ENCODE results near the gene ST6GALNAC5. TPM values are rescaled to one million over a fixed set of nuclear protein-coding genes. Genes with fewer than 3 reads are reported as not detected.
A peak's percentile ranks its signal among the peaks of the same experiment; 100 is the strongest.

ST6GALNAC5 gene
- total RNA-seq, 1 experiment from 2014 or later: 0.29 TPM

DNA sequence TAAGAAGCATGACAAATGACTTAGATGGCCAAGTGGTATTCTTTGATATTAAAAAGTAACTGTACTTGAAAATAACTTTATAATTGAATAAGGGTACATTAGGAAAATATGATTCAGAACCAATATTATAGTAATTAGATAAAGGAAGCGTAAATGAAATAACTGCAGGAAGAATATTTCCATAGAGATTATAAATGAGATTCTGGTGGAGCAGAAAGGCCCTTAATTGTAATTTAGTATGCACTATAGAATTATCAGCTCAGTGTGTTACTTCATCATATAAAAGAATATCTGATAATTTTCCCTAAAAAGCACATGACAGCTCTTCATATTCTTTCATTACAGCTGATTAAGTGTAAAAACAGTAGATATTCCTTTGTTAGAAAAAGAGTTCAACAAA lies 180.3 kb downstream of the ST6GALNAC5 start:
- no peak for DNase-seq (ENCODE audit: low read depth)

DNA sequence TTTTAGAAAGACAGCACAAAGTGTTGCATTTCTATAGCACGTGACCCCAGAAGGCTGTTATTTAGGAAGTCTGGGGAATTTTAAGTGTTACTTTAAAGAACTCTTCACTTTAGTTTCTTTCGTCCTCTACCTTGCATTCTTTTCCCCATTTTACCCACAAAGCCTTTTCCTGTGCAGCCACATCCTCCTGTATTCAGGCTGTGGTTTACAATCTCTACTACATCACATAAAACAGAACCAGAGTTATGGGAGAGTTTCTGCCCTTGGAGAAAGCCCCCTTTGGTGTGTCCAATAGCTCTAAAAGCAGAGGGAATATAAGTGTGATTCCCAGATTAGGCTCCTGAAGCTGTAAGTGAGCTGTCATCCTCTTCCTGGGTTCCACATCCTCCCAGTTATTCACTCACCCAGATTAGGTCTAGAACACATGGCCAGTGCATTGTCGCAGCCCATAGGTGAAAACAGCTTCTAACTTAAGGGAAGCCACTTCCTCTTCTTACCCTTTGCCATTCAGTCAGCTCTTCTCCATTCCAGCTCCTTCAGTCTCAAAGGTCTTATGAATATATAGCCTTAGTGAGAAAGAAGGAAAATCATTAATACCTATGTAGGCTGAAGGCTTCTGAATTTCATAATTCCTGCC lies 180.8 kb downstream of the ST6GALNAC5 start:
- DNase-seq (ENCODE audit: low read depth): no peak

DNA sequence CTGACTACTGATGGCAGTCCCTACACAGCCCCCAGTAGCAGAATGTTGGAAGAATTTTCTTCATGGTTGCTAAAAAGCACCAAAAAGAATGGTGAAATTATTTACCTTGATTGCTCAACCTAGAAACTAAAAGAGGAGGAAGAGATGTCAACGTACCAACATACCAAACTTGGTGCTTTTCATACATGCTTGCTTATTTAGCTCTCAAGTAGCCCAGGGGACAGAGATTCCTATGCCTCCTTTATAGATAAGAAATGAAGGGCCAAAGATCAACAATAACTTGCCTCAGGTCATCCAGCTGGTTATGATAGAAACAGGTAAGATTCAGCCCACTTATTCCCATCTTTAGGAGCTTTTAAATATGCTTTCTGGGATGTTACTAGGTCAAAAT lies 181.3 kb downstream of the ST6GALNAC5 start:
- DNase-seq (ENCODE audit: low read depth): no peak

DNA sequence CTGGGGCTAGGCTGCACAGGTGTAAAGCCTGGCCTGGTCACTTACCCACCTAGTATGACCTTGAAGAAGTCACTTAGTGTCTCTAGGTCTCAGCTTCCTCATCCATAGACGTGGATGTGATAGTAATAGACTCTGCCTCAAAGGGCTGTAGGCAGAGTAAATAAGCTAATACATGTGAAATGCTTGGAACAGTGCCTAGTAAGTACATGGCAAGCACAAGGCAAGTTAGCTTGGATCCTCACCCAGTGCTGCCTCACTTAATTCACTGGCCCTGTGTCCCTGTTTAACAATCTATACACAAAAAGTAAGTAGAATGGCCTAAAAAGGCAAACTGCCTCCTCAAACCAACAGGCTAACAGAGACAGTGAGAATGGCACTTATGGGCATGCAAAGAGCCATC lies 184.1 kb downstream of the ST6GALNAC5 start:
- no peak for DNase-seq (ENCODE audit: low read depth)

DNA sequence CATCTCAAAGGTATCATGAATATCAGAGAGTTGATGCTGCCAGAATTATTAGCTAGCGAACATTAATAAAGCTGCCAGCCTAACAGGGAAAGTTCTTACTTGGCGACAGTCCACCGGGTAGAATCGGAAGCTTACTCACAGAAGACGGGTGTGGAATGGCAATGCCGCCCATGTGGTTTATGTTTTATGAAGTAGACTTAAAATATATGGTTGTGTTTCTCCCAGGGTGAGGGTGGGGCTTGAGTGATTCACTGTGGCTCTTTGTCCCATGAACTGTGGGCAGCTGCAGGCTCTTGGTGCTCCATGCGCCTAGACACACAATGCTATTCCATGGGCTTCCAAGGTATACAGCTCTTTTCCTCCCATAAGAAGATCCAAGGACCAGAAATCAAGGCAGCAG lies 189.2 kb downstream of the ST6GALNAC5 start:
- peak; percentile 49 for DNase-seq (ENCODE audit: low read depth)

DNA sequence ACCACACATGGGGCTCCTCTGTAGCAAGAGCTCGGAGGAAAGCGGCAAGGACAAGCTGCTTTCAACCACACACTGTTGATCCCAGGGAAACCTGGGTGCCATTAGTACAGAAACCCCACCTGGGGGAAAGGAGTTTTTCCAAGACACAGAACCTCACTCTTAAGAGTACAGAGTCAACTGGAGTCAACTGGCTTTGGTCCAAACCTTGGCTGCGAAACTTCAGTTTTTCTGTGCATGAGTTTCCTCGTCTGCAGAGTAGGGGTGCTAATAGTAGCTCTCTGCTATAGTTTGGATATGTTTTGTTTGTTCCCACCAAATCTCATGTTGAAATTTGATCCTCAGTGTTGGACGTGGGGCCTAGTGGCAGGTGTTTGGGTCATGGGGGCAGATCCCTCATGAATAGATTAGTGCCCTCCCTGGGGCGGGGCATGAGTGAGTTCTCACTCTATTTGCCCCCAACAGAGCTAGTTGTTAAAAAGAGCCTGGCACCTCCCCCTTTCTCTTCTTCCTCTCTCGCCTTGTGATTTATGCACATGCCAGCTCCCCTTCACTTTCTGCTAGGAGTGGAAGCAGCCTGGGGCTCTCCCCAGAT lies 190.8 kb downstream of the ST6GALNAC5 start:
- no peak for DNase-seq (ENCODE audit: low read depth)

DNA sequence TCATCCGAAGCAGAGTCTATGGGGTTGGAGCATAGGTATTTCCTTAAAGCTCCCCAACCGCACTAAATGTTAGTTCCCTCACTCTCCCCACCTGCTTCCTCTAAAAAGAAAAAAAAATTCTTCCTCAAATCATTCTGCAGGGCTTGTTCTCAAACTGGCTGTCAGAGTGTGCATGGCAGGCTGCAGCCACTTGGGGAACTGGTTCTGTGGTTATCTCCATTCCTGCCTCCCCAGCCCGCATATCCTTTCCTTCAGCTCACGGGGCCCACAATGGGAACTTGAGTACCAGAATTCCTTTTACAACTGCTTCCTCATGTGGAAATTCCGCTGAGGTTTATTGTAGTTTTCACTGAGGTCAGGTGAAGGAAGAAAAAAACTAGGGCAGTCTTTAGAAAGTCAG lies 192.7 kb downstream of the ST6GALNAC5 start:
- no peak for DNase-seq (ENCODE audit: low read depth)

DNA sequence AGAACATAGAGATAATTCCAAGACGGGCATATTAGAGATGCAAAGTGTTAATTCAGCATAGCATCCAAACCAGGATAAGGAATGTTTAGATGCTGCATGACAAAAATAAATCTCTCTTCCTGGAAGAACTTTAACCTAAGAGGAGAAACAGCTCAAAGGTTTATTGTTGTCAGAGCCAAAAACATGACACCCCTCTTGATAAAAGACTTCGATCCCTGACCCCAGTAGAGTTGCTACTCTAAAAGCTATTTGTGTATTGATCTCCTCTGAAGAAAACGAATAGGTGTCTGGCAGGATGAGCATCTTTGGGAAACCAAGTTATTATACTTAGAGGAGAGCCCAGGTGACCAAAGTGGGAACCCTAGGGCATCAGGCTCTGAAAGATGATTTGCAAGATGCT lies 193.9 kb downstream of the ST6GALNAC5 start:
- no peak for DNase-seq (ENCODE audit: low read depth)

DNA sequence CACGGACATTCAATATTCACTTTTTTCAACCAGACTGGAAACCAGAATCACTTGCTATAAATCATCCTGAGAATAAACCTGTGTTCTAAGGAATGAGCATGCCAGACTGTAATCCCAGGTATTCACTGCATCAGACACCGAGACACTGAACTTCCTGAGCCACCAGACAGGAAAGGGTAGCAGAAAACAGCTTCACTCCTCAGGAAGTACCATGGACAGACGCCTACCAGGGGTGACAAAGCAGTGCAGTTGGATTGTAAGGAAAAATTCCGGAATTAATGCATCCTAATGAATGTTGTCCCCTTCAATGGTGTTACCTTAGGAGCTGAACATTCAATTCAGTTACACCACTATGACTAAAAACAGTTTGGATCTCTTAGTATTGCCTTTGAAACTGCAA lies 195.8 kb downstream of the ST6GALNAC5 start:
- DNase-seq (ENCODE audit: low read depth): no peak

DNA sequence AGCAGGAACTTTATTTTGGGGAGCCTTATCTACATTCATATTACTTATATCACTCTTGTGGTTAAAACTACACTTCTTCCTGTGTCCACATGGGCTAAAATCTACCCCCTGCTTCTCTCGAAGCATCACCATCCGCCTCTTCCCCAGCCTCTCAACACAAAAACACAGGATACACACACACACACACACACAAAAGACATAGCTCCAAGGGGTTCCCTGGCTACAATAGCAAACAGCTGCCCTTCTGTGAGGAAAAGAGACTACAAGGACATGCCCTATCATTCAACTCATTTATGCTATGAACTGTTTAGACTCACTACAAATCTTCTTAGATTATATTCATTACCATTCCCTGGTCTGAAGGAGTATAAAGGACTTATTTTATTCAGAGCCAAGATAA lies 197.0 kb downstream of the ST6GALNAC5 start:
- no peak for DNase-seq (ENCODE audit: low read depth)

DNA sequence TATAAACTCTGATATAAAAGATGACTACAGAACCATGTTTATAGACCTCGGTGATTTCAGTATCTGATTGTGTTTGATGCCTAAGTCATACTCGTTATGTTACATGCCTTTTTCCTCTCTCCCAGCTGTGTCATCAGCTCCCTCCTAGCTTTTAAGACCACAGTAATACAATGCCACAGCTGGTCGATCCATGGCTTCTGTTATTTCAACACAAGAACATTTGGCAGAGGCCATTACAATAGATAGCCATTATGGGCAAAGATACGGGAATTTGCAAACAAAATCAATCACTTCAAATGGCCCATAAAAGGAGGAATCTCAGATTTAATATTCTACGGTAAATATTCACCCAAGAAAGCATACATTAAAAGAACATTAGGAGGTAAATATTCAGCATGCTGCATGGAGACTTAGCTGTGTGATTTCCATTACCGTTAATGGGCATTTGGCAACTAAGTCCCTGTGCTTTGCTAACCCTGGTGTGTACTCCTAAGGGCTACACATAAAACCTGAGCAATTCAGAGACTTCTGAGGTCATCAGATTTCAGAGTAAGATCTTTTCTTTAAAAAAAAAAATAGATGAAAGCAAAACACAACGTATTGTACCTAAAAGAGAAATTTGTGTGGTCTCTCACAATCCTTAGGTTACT lies 198.5 kb downstream of the ST6GALNAC5 start:
- DNase-seq (ENCODE audit: low read depth): no peak

DNA sequence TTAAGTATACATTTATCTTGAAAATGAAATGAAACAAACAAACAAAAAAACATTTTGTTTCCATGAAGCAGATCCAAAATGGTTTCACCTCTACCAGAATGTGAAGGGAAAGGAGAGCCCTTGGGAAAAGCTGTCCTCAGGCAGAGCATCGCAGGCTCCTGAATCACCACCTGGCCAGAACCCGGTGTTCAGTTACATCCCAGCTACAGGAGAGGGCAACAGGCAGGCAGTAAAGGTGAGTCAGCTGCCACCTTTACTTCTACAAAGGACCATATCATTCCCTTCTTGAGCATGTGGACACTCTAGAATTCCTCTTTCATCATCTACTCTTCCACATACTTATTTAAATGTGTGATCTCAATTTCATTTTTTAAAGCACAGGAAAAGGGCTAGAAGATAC lies 200.7 kb downstream of the ST6GALNAC5 start:
- no peak for DNase-seq (ENCODE audit: low read depth)

DNA sequence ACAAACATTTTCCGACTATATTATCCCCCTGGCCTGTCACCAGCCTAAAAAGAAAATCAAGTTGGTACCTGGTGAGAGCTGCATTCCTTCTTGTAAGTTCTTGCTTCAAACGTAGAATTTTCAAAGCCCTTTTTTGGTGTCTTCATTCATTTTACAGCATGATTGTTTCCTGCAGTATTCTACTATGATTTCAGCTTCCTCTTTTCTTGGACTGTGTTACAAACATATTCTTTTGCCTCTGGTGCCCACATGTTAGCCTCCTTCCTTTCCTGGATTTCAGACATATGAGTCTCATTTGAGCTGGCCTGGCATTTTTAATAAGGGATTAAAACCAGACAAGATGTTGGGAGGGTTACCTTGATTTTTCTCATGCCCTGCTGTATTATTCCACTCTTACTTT lies 209.5 kb downstream of the ST6GALNAC5 start:
- no peak for DNase-seq (ENCODE audit: low read depth)

DNA sequence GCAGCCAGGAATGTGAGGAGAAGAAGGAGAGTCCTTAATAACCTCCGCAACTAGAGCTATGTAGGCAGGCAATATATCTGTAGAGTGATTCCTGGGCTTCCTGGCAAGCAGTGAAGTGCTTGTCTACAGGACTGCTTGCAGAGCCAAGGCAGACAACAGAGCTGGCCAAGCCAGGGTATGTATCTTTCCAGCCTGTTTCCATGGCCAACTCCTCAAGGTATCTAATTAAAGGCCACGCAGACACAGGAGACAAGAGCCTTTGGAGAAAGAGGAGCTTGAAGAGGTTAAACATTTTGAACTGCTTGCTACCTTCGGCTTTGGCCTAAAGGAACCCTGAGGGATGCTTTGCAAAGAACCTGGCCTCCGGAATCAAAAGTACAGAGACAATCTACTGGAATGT lies 214.6 kb downstream of the ST6GALNAC5 start:
- DNase-seq (ENCODE audit: low read depth): no peak

DNA sequence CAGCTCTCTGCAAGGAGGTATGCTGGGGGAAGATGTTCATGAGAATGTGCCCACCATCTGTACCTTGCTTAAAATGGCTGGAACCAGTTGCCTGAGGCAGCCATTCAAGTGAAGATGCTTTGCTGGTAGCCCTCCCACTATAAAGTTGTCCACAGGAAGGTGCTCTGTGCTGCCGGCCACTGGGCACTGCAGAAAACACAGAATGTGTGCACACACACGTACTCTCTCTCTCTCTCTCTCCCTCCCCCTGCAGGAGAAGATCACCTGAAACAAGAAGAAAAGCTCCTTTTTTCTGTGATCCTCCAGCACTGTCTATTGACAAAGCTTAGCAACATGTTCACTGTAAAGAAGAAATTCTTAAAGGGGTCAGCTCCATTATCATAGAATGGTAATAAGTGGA lies 217.2 kb downstream of the ST6GALNAC5 start:
- DNase-seq (ENCODE audit: low read depth): no peak

DNA sequence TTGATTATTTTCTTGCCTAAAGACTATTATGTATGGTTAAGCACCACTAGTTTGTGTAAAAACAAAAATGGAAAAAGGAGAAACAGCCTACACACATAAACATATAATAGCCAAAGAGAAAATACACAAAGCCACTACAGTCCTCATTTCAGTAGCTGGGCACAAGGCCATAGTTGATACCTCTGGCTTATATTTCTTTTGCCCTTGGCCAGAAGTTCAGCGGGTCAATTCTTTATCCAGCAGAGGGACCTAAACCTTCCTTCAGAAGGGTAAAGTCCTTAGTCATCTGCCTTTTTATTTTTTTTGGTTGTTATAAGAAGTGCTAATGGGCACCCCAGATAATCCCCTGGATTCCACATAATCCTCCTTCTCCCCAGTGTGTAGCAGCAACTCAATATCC lies 217.8 kb downstream of the ST6GALNAC5 start:
- no peak for DNase-seq (ENCODE audit: low read depth)

DNA sequence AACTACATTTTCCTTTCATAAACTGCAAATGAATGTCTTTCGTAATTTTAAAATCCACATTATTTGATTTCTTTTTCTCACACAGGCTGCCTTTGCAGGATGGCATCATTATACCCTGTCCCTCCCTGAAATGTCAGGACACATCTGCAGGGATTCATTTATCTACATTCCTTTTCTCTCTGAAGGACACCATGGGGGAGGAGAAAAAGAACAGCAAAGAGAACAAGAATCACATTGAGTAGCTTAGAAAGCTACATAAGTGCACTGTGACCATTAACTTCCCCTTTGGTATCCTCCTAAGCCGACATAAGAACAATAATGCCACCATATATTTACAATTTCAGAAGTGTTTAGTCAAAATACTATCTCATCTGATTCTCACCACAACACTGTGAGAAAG lies 222.5 kb downstream of the ST6GALNAC5 start:
- no peak for DNase-seq (ENCODE audit: low read depth)

DNA sequence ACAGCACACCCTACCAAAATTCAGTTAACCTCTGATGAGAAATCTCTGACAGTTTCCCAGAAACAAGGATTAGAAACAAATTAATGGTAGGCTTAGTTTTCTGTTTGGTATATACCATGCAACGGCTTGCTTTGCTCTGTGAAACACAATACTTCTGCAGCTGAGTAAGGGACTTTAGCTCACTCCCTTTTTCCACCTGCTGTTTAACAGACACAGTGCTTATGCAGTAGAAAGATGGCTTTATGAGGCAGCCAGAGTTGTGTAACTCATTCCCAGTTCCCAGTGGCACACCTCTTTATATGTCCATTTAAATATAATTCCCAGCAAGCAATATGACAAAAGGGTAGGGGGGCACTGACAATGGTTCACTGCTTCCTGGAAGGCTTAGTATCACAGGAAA lies 228.0 kb downstream of the ST6GALNAC5 start:
- no peak for DNase-seq (ENCODE audit: low read depth)

DNA sequence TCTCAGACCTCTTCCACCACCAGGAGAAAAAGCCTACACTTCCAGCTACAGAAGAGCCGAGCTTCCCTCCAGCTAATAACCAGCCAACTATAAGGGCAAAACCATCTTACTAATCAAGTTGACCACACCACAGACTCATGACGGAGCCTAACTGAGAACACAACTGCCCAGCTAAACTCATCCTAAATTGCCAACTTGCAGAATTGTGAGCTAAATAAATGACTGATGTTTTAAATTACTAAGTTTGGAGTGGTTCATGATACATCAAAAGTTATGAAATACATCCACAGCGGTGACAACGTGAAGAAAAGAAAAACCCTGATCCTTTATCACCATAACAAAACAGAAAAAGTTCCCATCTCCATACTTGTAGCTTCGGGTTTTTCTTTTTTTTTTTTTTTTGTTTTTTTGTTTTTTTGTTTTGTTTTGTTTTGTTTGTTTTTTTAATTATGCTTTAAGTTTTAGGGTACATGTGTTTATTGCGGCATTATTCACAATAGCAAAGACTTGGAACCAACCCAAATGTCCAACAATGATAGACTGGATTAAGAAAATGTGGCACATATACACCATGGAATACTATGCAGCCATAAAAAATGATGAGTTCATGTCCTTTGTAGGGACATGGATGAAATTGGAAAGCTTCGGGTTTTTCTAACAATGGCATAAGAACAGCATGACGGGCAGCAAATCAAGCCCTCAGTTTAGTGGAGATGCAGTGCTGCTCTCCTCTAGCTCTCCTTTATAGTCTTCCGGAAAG lies 229.4 kb downstream of the ST6GALNAC5 start:
- no peak for DNase-seq (ENCODE audit: low read depth)

DNA sequence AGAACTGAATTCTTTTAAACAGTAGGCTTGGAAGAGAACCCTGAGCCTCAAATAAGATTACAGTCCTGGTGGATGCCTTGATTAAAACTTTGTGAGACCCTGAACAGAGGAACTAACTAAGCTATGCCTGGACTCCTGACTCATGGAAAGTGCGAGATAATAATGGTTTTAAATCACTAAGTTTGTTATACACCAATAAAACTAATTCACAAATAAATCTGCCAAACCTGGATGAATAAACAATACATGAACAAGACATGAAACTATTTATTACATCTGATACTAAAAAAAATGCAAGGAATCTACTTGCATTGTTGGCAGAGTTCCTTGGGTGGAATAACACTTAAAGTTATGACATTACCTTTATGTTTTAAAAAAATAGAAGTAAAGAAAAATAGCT lies 233.6 kb downstream of the ST6GALNAC5 start:
- no peak for DNase-seq (ENCODE audit: low read depth)

DNA sequence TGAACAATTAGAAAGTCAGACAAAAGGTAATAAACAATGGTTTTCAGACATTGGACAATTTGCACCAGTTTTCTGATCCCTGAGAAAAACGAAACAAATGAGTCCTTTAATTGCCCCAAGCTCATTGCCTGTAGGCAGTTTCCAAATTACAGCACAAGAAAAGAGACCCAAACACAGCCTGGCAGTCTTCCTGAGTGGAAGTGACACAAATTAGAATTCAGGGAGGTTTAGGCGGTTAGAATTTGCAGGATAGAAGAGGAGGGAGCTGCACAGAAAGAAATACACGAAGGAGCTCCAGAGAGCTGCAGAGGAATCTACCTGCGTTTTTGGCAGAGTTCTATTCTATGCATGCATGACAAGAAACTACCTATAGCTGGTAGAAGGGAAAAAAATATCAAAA lies 236.2 kb downstream of the ST6GALNAC5 start:
- DNase-seq (ENCODE audit: low read depth): no peak

DNA sequence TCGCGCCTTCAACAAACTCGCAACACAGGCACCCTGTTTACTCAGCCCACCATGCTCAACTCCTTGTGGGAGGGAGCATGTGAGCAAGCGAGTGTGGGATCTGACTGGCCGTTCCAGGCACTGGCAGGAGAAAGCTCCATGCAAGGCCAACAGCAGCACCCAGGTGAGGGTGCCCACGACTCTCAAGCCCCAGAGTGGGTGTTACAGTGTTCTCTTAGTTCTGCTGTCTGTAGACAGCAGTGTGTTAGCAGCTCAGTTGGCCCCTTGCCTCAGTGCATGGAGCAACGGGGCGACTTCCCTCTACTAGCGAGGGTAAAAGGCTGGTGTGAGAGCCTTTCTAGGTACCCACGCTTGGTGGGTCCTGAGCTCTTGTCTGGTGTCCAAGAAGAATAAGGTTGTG lies 237.4 kb downstream of the ST6GALNAC5 start:
- no peak for DNase-seq (ENCODE audit: low read depth)
